GM18870 (cell line): ENCODE results near the gene CAMK1D.
"Not testable (repeated sequence)": the region's sequence is repeated elsewhere in the genome, so short reads cannot be mapped to it uniquely, and the experiment has no call there.

ENCODE experiments used
- ATAC-seq: cut with Tn5 transposase; IDR thresholded peaks from one replicate; pipeline ENCODE4 v1.9.1; 2021; ENCODE audit warnings: moderate library complexity; ENCODE audit not compliant: unreplicated experiment

CAMK1D gene

GRCh38 chr10:12340371-12340770, 9.0 kb upstream of the CAMK1D start:
- no peak for ATAC-seq

- ATAC-seq: no peak
Observed at GRCh38 chr10:12340937-12341336, 8.4 kb upstream of the CAMK1D start.

GRCh38 chr10:12341526-12341925, 7.8 kb upstream of the CAMK1D start:
- ATAC-seq: no peak

GRCh38 chr10:12344375-12345110, 4.8 kb upstream of the CAMK1D start:
- no peak for ATAC-seq

- ATAC-seq: no peak
Observed at GRCh38 chr10:12346707-12347106, 2.6 kb upstream of the CAMK1D start.

GRCh38 chr10:12348294-12348869, 965 bp upstream of the CAMK1D start:
- ATAC-seq: no peak

- no peak for ATAC-seq
Observed at GRCh38 chr10:12349629-12350166, 351 bp downstream of the CAMK1D start.

- ATAC-seq: peak; percentile 33
Observed at GRCh38 chr10:12350167-12350872, 973 bp downstream of the CAMK1D start.

- no peak for ATAC-seq
Observed at GRCh38 chr10:12350925-12351324, 1.6 kb downstream of the CAMK1D start.

GRCh38 chr10:12351447-12351846, 2.1 kb downstream of the CAMK1D start:
- no peak for ATAC-seq

GRCh38 chr10:12351889-12352288, 2.5 kb downstream of the CAMK1D start:
- no peak for ATAC-seq

- ATAC-seq: no peak
Observed at GRCh38 chr10:12353399-12354242, 4.3 kb downstream of the CAMK1D start.

GRCh38 chr10:12354696-12355095, 5.3 kb downstream of the CAMK1D start:
- ATAC-seq: not testable (repeated sequence)

- ATAC-seq: no peak
Observed at GRCh38 chr10:12355384-12355783, 6.0 kb downstream of the CAMK1D start.

GRCh38 chr10:12357525-12358151, 8.3 kb downstream of the CAMK1D start:
- no peak for ATAC-seq

GRCh38 chr10:12358863-12359564, 9.7 kb downstream of the CAMK1D start:
- no peak for ATAC-seq

- no peak for ATAC-seq
Observed at GRCh38 chr10:12360461-12360860, 11.1 kb downstream of the CAMK1D start.

GRCh38 chr10:12361115-12361514, 11.8 kb downstream of the CAMK1D start:
- ATAC-seq: not testable (repeated sequence)

- no peak for ATAC-seq
Observed at GRCh38 chr10:12364559-12364958, 15.2 kb downstream of the CAMK1D start.

- no peak for ATAC-seq
Observed at GRCh38 chr10:12367272-12367671, 17.9 kb downstream of the CAMK1D start.
